Stimulated activated naive CD8-positive, alpha-beta T cell treated with anti-CD3 and anti-CD28 coated beads, Interleukin-15, Interleukin-2, amounts not matched to agents 100 U/mL and 50 U/mL, for 24 hours (primary cell): Measurements from ENCODE around the gene HSCB.
A peak's percentile ranks its signal among the peaks of the same experiment; 100 is the strongest.
"Not testable (repeated sequence)": the region's sequence is repeated elsewhere in the genome, so short reads cannot be mapped to it uniquely, and the experiment has no call there.

ENCODE experiments used
- ATAC-seq: fragments of 150-1000 bp; cut with Tn5 transposase; one replicate; pipeline ENCODE4 v1.10.0; 2021
- DNase-seq: peaks from one replicate; pipeline ENCODE4 v3.0.0; 2021

The HSCB gene, protein sequence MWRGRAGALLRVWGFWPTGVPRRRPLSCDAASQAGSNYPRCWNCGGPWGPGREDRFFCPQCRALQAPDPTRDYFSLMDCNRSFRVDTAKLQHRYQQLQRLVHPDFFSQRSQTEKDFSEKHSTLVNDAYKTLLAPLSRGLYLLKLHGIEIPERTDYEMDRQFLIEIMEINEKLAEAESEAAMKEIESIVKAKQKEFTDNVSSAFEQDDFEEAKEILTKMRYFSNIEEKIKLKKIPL

DNA sequence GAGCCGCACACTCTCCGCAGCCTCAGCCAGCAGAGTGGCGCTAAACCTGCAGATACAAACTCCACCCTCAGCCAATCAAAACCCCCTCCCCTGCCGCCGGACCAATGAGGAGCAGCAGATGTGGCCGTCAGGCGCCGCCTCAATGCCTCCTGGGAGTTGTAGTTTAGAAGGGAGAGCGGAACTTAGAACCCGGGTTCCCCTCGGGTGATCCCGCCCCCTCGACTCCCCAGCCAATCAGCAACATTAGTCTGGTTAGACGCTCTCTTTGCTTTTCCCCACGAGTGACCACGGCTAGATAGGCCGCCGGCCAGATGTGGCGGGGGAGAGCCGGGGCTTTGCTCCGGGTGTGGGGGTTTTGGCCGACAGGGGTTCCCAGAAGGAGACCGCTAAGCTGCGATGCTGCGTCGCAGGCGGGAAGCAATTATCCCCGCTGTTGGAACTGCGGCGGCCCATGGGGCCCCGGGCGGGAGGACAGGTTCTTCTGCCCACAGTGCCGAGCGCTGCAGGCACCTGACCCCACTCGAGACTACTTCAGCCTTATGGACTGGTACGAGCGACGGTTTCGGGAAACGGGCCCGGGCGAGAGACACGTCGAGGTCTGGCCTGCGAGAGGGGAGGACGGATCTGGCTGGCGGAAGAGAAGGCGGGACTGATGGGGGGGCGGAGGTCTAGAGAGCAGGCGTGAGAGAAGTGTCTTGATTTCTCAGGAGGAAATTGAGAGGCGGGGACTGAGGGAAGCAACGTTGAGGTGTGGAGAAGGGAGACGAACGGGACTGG lies at the start of gene HSCB, which contains the start of gene CHEK2:
TSS of gene HSCB (plus strand) at position 255 of the 777 bp plus-strand sequence. CDS start at position 312, 57 bp downstream.
TSS of gene CHEK2 (minus strand) at position 36 of the 777 bp plus-strand sequence. CDS start 7,099 bp downstream, outside the sequence.
- peak; percentile 97 for ATAC-seq

GRCh38 chr22:28693041-28693760 lies 48.6 kb upstream of the HSCB start:
- DNase-seq, ATAC-seq: not testable (repeated sequence)

More for the DNA sequence above, at the start of gene HSCB, which contains the start of gene CHEK2:
- peak; percentile 96 for DNase-seq

GRCh38 chr22:28702891-28703290 lies 38.9 kb upstream of the HSCB start:
- ATAC-seq = no peak
- DNase-seq = no peak

DNA sequence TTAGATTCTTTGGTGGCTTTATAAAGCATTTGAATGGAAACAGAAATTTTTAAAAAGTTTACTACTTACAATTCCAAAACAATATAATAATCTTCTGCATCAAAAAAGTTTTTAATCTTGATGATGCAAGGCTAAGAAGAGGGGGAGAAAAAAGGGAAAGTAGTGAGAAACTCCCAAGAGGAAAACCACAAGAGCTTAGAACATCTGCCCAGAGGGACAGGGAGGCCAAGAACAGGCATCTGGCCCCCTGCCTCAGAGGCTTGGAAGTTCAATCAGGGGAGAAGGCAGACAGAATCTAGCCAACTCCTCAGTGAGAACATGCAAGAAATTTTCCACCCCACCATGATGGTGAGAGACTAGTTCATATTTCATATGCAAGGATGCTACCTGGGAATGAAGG lies 38.4 kb upstream of the HSCB start:
- no peak for DNase-seq
- no peak for ATAC-seq

- ATAC-seq = no peak
Observed at GRCh38 chr22:28706845-28707244, 35.0 kb upstream of the HSCB start.

GRCh38 chr22:28710107-28710506 lies 31.7 kb upstream of the HSCB start:
- DNase-seq = no peak
- ATAC-seq = no peak

More at GRCh38 chr22:28706845-28707244, 35.0 kb upstream of the HSCB start:
- no peak for DNase-seq

GRCh38 chr22:28710576-28711191 lies 31.2 kb upstream of the HSCB start:
- no peak for ATAC-seq
- no peak for DNase-seq

GRCh38 chr22:28711341-28711740 lies 30.5 kb upstream of the HSCB start:
- DNase-seq (no peak), ATAC-seq (no peak)

- DNase-seq (no peak), ATAC-seq (no peak)
Observed at GRCh38 chr22:28711820-28712777, 29.7 kb upstream of the HSCB start.

GRCh38 chr22:28714043-28714628 lies 27.7 kb upstream of the HSCB start:
- ATAC-seq (peak; percentile 75), DNase-seq (no peak)

DNA sequence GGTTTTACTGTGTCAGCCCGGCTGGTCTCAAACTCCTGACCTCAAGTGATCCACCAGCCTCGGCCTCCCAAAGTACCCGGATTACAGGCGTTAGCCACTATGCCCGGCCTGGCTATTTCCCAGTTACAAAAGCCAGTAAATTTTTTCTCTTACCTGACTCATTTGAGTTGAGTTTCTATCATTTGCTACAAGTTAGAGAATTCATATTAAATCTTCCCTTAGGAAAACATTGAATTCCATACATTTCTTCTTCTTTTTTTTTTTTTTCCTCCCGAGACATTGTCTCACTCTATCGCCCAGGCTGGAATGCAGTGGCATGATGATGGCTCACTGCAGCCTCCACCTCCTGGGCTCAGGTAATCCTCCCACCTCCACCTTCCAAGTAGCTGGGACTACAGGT lies 26.2 kb upstream of the HSCB start:
- no peak for ATAC-seq
- DNase-seq = no peak

- no peak for DNase-seq
- ATAC-seq = no peak
Observed at GRCh38 chr22:28716686-28717085, 25.2 kb upstream of the HSCB start.

- ATAC-seq (no peak), DNase-seq (no peak)
Observed at GRCh38 chr22:28718044-28718443, 23.8 kb upstream of the HSCB start.

GRCh38 chr22:28728002-28728401 lies 13.8 kb upstream of the HSCB start:
- DNase-seq (no peak), ATAC-seq (no peak)

DNA sequence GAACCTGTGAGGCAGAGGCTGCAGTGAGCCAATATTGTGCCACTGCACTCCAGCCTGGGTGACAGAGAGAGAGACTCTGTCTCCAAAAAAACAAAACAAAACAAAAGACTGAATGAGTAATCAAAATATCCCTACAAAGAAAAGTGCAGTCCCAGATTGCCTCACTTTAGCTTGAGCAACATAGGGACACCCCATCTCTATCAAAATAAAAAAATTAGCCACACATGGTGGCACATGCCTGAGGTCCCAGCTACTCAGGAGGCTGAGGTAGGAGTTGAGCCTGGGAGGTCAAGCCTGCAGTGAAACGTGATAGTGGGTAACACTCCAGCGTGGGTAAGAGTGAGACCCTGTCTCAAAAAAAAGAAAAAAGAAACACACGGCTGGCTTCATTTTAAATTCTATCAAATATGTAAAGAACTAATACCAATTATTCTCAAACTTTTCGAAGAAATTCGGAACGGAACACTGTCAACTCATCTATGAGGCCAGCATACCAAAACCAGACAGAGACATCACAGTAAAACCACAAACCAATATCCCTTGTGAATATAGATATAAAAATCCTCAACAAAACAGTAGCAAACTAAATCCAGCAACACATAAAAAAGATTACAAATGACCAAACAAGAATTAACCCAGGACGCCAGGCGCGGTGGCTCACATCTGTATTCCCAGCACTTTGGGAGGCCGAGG lies 13.1 kb upstream of the HSCB start:
- DNase-seq = no peak
- ATAC-seq = no peak

DNA sequence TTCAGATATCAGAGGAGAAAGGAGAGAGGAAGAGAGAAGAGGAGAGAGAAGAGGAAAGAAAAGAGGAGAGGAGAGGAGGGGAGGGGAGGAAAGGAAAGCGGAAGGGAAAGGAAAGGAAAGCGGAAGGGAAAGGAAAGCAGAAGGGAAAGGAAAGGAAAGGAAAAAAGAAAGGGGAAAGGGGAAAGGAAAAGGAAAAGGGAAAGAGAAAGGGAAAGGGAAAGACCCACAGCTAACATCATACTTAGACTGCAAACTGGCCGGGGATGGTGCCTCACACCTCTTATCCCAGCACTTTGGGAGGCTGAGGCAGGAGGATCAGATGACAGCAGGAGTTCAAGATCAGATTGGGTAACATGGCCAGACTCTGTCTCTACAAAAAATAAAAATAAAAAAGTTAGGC lies 11.7 kb upstream of the HSCB start:
- no peak for ATAC-seq
- DNase-seq = no peak

DNA sequence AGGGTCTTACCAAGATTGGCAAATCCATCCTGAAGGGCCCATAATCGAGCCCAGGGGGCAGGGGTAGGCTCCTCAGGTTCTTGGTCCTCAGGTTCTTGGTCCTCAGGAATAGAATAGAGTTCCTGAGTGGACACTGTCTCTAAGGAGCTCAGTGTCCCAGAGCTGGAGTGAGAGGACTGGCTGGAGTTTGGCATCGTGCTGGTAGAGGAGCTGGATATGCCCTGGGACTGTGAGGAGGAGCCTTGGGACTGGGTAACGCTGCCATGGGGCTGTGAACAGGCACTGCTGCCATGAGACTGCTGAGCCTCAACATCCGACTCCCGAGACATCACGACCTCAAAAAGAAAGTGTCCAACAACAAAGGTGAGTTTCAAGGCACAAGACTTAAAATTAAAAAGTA lies 7.4 kb upstream of the HSCB start:
- ATAC-seq (no peak), DNase-seq (no peak)

- DNase-seq = no peak
- ATAC-seq = no peak
Observed at GRCh38 chr22:28736301-28737155, 5.3 kb upstream of the HSCB start.

- DNase-seq = no peak
- no peak for ATAC-seq
Observed at GRCh38 chr22:28737701-28738100, 4.1 kb upstream of the HSCB start.
